Neural cell (in vitro differentiated cells): Measurements from ENCODE around the gene ACBD6. TPM values are rescaled to one million over a fixed set of nuclear protein-coding genes. Genes with fewer than 3 reads are reported as not detected.

Experiments
- H2AFZ ChIP-seq: fragments of 200-600, 300-800 bp; sonication (generic), shearing (Covaris generic); 2 replicates; pipeline ENCODE4 v1.6.0; 2014; ENCODE audit warnings: low read depth, mild to moderate bottlenecking, antibody characterized with exemption, low read length, moderate library complexity
- H3F3A ChIP-seq: fragments of 200-600 bp; shearing (Covaris generic); 2 replicates; pipeline ENCODE4 v1.6.1; 2016; ENCODE audit warnings: mild to moderate bottlenecking, moderate library complexity, mixed read lengths, antibody characterized with exemption, low read length; ENCODE audit not compliant: insufficient read depth, poor library complexity, severe bottlenecking
- H3K27ac ChIP-seq: fragments of 200-600, 300-800 bp; sonication (generic), shearing (Covaris generic); 2 replicates; pipeline ENCODE4 v1.5.1; 2014; ENCODE audit warnings: mild to moderate bottlenecking, low read length, moderate library complexity
- H3K27me3 ChIP-seq: fragments of 300-800, 200-600 bp; sonication (generic), shearing (Covaris generic); 2 replicates; pipeline ENCODE4 v1.6.0; 2014; ENCODE audit warnings: mild to moderate bottlenecking, low read depth, low read length, moderate library complexity; ENCODE audit not compliant: insufficient read depth
- H3K36me3 ChIP-seq: fragments of 300-800, 200-600 bp; sonication (generic), shearing (Covaris generic); 2 replicates; pipeline ENCODE4 v1.5.1; 2014; ENCODE audit warnings: mild to moderate bottlenecking, antibody characterized with exemption, low read length, moderate library complexity; ENCODE audit not compliant: insufficient read depth
- H3K4me2 ChIP-seq: fragments of 300-800, 200-600 bp; sonication (generic), shearing (Covaris generic); 2 replicates; pipeline ENCODE4 v1.6.0; 2014; ENCODE audit warnings: mild to moderate bottlenecking, low read length
- H3K4me3 ChIP-seq: fragments of 300-800, 200-600 bp; sonication (generic), shearing (Covaris generic); 2 replicates; pipeline ENCODE4 v1.5.1; 2014; ENCODE audit warnings: mild to moderate bottlenecking, low read length, moderate library complexity
- H3K79me2 ChIP-seq: fragments of 200-600 bp; shearing (Covaris generic); replicated peaks from 2 replicates; pipeline ENCODE4 v1.6.0; 2014; ENCODE audit warnings: mild to moderate bottlenecking, low read length, moderate library complexity; ENCODE audit not compliant: insufficient read depth
- H3K9ac ChIP-seq: fragments of 300-800, 200-600 bp; sonication (generic), shearing (Covaris generic); 2 replicates; pipeline ENCODE4 v1.6.1; 2016; ENCODE audit warnings: mild to moderate bottlenecking, low read length, mixed read lengths
- H3K9me2 ChIP-seq: fragments of 200-600 bp; shearing (Covaris generic); 2 replicates; pipeline ENCODE4 v1.6.1; 2016; ENCODE audit warnings: mild to moderate bottlenecking, low read length, mixed read lengths; ENCODE audit not compliant: insufficient read depth
- H3K9me3 ChIP-seq: fragments of 200-600, 300-800 bp; sonication (generic), shearing (Covaris generic); 2 replicates; pipeline ENCODE4 v1.6.1; 2016; ENCODE audit warnings: mild to moderate bottlenecking, mixed run types, low read length, moderate library complexity, mixed read lengths
- H4K20me1 ChIP-seq: fragments of 200-600 bp; shearing (Covaris generic); 2 replicates; pipeline ENCODE4 v1.6.1; 2016; ENCODE audit warnings: mild to moderate bottlenecking, mixed run types; ENCODE audit not compliant: insufficient read depth
- CTCF ChIP-seq: fragments of 450-650 bp; IDR thresholded peaks from 2 replicates; pipeline ENCODE4 v1.5.1; 2014; ENCODE audit warnings: antibody characterized with exemption, mild to moderate bottlenecking, moderate library complexity; ENCODE audit not compliant: poor library complexity, severe bottlenecking
- EP300 ChIP-seq: fragments of 450-650 bp; conservative IDR thresholded peaks from 2 replicates; pipeline ENCODE4 v1.6.1; 2014; ENCODE audit warnings: antibody characterized with exemption, mild to moderate bottlenecking, moderate library complexity; ENCODE audit not compliant: poor library complexity, severe bottlenecking
- EZH2 ChIP-seq: fragments of 200-600, 300-800 bp; shearing (Covaris generic), sonication (generic); IDR thresholded peaks from 2 replicates; pipeline ENCODE4 v1.6.1; 2014; ENCODE audit warnings: antibody characterized with exemption, low read length, borderline replicate concordance, mild to moderate bottlenecking; ENCODE audit not compliant: insufficient read depth, poor library complexity, severe bottlenecking
- MXI1 ChIP-seq: fragments of 450-650 bp; conservative IDR thresholded peaks from 2 replicates; pipeline ENCODE4 v1.6.1; 2014; ENCODE audit warnings: antibody characterized with exemption, mild to moderate bottlenecking; ENCODE audit not compliant: poor library complexity, severe bottlenecking
- POLR2AphosphoS5 ChIP-seq: IDR thresholded peaks from 2 replicates; pipeline ENCODE4 v1.6.1; 2012
- RAD21 ChIP-seq: fragments of 450-650 bp; conservative IDR thresholded peaks from 2 replicates; pipeline ENCODE4 v1.6.1; 2014; ENCODE audit warnings: antibody characterized with exemption, mild to moderate bottlenecking, moderate library complexity
- REST ChIP-seq: IDR thresholded peaks from 2 replicates; pipeline ENCODE4 v1.6.1; 2012; ENCODE audit warnings: borderline replicate concordance
- SMC3 ChIP-seq: fragments of 450-650 bp; conservative IDR thresholded peaks from 2 replicates; pipeline ENCODE4 v1.6.1; 2014; ENCODE audit warnings: antibody characterized with exemption, mild to moderate bottlenecking, moderate library complexity; ENCODE audit not compliant: poor library complexity
- TAF1 ChIP-seq: IDR thresholded peaks from 2 replicates; pipeline ENCODE4 v1.6.1; 2012; ENCODE audit warnings: low read depth
- polyA plus RNA-seq: library from polyadenylated mRNA; depleted of rRNA; stranded (reverse); fragments of >200 nt; gene quantifications from 2 replicates; pipeline ENCODE4 v1.2.3, GENCODE V29; 2014

ACBD6 gene
- polyA plus RNA-seq, 1 donor from 2014 or later = 92.4 TPM

- Histone ChIP-seq H3F3A (peaks cover 6% of the 10 kb centered on the region), H3K9ac (no peak overlapping the region), H3K79me2 (peaks cover 25% of the 10 kb centered on the region), H3K36me3 (no peaks in the 10 kb centered on the region), H3K9me3 (no peaks in the 10 kb centered on the region), H3K9me2 (no peaks in the 10 kb centered on the region), H3K27me3 (no peaks in the 10 kb centered on the region), H3K4me2 (no peak overlapping the region), H3K4me3 (no peak overlapping the region), H4K20me1 (no peaks in the 10 kb centered on the region), H2AFZ (no peak overlapping the region), H3K27ac (no peak overlapping the region)
- TF ChIP-seq POLR2AphosphoS5 = no peak
- no peak for TF ChIP-seq MXI1
- no peak for TF ChIP-seq EP300
- TF ChIP-seq REST = no peak
- TF ChIP-seq CTCF = no peak
- no peak for TF ChIP-seq EZH2
- no peak for TF ChIP-seq RAD21
- TF ChIP-seq SMC3 = no peak
- no peak for TF ChIP-seq TAF1
Observed at GRCh38 chr1:180504186-180504585, 1.8 kb upstream of the ACBD6 start.

DNA sequence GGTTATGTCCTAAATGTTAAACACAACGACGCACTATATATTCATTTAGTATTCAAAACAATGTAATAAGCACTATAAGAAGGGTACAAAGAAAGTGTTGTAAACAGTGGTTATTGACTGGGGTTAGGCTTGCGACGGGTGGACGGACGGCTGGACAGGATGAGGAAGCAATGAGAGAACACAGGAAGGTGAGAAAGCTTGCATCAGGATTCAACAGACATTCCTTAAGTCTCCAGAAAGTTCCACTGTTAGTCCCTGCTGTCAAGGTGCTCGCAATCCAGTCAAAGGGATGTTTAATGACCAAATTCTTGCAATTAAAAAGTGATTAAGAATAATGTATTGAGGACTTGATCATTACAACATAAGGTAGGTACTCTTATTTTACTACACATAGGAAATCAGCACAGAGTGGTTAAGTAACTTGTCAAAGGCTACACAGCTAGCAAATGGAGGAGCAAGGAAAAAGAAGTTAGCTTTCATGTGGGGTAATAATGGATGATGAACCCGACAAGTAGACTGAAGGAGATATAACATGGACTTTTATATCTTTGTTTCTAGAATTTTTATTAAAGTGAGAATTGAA, 994 bp upstream of the ACBD6 start:
- Histone ChIP-seq H3K9me3 (no peaks in the 10 kb centered on the region), H3K27me3 (no peaks in the 10 kb centered on the region), H3K27ac (peak overlapping the region; percentile 87), H2AFZ (peak overlapping the region; percentile 97), H3K4me3 (peak overlapping the region; percentile 90), H4K20me1 (no peaks in the 10 kb centered on the region), H3K4me2 (peak overlapping the region; percentile 69), H3K79me2 (peaks cover 32% of the 10 kb centered on the region), H3F3A (peaks cover 6% of the 10 kb centered on the region), H3K9ac (peak overlapping the region; percentile 90), H3K36me3 (no peaks in the 10 kb centered on the region), H3K9me2 (no peaks in the 10 kb centered on the region)
- TF ChIP-seq MXI1 (no peak), SMC3 (no peak), REST (no peak), EZH2 (no peak), POLR2AphosphoS5 (no peak), TAF1 (no peak), EP300 (no peak), RAD21 (no peak), CTCF (no peak)
